ENCODE data around the gene STARD5. TPM values are rescaled to one million over a fixed set of nuclear protein-coding genes. Genes with fewer than 3 reads are reported as not detected.

The STARD5 gene
- total RNA-seq, 1 experiment from 2014 or later, result 2.3 TPM

DNA sequence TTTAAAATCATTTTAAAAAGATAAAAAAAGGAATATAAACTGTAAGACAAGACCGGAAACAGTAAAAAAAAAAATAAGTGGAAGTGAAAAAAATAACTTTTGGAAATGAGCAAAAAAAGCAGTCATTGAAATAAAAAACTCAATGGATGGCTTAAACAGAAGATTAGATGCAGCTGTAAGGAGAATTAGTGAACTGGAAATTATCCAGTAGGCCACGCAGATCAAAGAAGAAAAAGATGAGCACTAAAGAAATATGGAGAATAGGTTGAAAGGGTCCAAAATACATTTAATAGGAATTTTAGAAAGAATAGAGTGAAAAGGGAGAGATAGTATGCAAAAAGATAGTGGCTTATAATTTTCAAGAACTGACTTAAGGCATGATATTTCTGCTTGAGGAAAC, 47.0 kb downstream of the STARD5 start:
- no peak overlapping the region for H3T11ph ChIP-seq (ENCODE audit: low read length)
- H3K23ac ChIP-seq (ENCODE audit: insufficient read length, low read depth, low read length), result no peak overlapping the region
- no peak overlapping the region for H2BK120ac ChIP-seq (ENCODE audit: low read depth, low read length, poor library complexity, severe bottlenecking)
- Mint-ChIP-seq H3K4me1 (peaks cover 10% of the 10 kb centered on the region in 2 experiments), H3K27me3 (ENCODE audit: low read depth) (peaks cover 5% of the 10 kb centered on the region; the same call in 1 of the 2 replicates), H3K27ac (no peak overlapping the region), H3K9me3 (peaks cover 22 to 27% of the 10 kb centered on the region in 2 experiments), H3K36me3 (ENCODE audit: insufficient read depth in 1 of 3, low read depth in 3 of 3) (peaks cover 5 to 18% (median 10%) of the 10 kb centered on the region in 3 experiments; a peak in 6 of 7 replicates), H3K4me3 (no peak overlapping the region)
- no peak overlapping the region for H2BK15ac ChIP-seq (ENCODE audit: low read depth, low read length)
- peaks cover 4% of the 10 kb centered on the region for H3K9me3 ChIP-seq (ENCODE audit: control insufficient read depth, low read depth, low read length)
- H3K56ac ChIP-seq (ENCODE audit: insufficient read length, low read depth, low read length), result no peak overlapping the region
- no peak overlapping the region for H2AFZ ChIP-seq (ENCODE audit: low read length)
- no peaks in the 10 kb centered on the region for H3K79me1 ChIP-seq (ENCODE audit: insufficient read depth, low read depth, low read length, poor library complexity, severe bottlenecking)
- no peak overlapping the region for H4K5ac ChIP-seq (ENCODE audit: insufficient read length, low read depth, low read length)
- no peak overlapping the region for H2BK12ac ChIP-seq (ENCODE audit: insufficient read length, low read depth, low read length)
- no peak overlapping the region for H3K27ac ChIP-seq (ENCODE audit: insufficient read length, low read depth, low read length)
- no peak overlapping the region for H3K14ac ChIP-seq (ENCODE audit: insufficient read depth, low read length)
- H3K4me2 ChIP-seq (ENCODE audit: insufficient read depth, insufficient read length, low read length), result no peak overlapping the region
- no peak overlapping the region for H2BK20ac ChIP-seq (ENCODE audit: low read depth, low read length, poor library complexity, severe bottlenecking)
- no CpG with 5 or more reads among the region's 2 CpGs for WGBS (ENCODE audit: extremely low coverage, insufficient read length, low lambda C conversion rate)
- H4K20me1 ChIP-seq (ENCODE audit: control insufficient read depth, insufficient read depth, insufficient read length), result no peaks in the 10 kb centered on the region
- H3K27me3 ChIP-seq (ENCODE audit: insufficient read depth, low read length), result no peaks in the 10 kb centered on the region
- H4K8ac ChIP-seq (replicated peaks; ENCODE audit: insufficient read length, low read depth, low read length), result no peak overlapping the region
- no peak overlapping the region for H3K9ac ChIP-seq (ENCODE audit: extremely low read depth, insufficient read length, low read length)
- no peaks in the 10 kb centered on the region for H3K79me2 ChIP-seq (ENCODE audit: insufficient read depth, low read length)
- no peaks in the 10 kb centered on the region for H3K23me2 ChIP-seq (ENCODE audit: insufficient read length, low read depth, low read length, poor library complexity, severe bottlenecking)
- no peak overlapping the region for H2AK5ac ChIP-seq (ENCODE audit: insufficient read length, low read length)
- TF ChIP-seq, protein P1, sequence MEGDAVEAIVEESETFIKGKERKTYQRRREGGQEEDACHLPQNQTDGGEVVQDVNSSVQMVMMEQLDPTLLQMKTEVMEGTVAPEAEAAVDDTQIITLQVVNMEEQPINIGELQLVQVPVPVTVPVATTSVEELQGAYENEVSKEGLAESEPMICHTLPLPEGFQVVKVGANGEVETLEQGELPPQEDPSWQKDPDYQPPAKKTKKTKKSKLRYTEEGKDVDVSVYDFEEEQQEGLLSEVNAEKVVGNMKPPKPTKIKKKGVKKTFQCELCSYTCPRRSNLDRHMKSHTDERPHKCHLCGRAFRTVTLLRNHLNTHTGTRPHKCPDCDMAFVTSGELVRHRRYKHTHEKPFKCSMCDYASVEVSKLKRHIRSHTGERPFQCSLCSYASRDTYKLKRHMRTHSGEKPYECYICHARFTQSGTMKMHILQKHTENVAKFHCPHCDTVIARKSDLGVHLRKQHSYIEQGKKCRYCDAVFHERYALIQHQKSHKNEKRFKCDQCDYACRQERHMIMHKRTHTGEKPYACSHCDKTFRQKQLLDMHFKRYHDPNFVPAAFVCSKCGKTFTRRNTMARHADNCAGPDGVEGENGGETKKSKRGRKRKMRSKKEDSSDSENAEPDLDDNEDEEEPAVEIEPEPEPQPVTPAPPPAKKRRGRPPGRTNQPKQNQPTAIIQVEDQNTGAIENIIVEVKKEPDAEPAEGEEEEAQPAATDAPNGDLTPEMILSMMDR (conservative IDR thresholded peaks at IDR 0.05), result no peak
- H2BK5ac ChIP-seq (ENCODE audit: insufficient read length, low read length), result no peak overlapping the region
- H3K4ac ChIP-seq (ENCODE audit: low read depth, low read length), result no peak overlapping the region
- H3K18ac ChIP-seq (ENCODE audit: insufficient read length, low read depth, low read length), result no peak overlapping the region
- H3K4me1 ChIP-seq (ENCODE audit: insufficient read depth, low read length), result peaks cover 3% of the 10 kb centered on the region; the same call in 1 of the 2 replicates
- DNase-seq, result no peak
- no peak overlapping the region for H4K91ac ChIP-seq (ENCODE audit: insufficient read length, low read depth, low read length)
